ENCODE measurements around the gene STPG2. TPM values are rescaled to one million over a fixed set of nuclear protein-coding genes. Genes with fewer than 3 reads are reported as not detected.

STPG2 gene
- total RNA-seq, 1 experiment from 2014 or later, result not detected

- no peak overlapping the region for H3K4me3 ChIP-seq (ENCODE audit: low read depth in 2 of 2, low read length in 2 of 2)
- in situ Hi-C loops (cut with HindIII; ENCODE audit: low pct_unique_long_range_greater_than_20kb, low sequenced_read_pairs) (no loop called here), intact Hi-C loops (cut with micrococcal nuclease; ENCODE audit: unreplicated experiment) (no loop called here)
- ATAC-seq (no peak), DNase-seq (ENCODE audit: low read depth, low spot score) (no peak)
- CTCF ChIA-PET, result no interaction called here
- H3K27me3 ChIP-seq (ENCODE audit: control insufficient read depth, insufficient read depth, low read length), result no peaks in the 10 kb centered on the region
- no peak for TF ChIP-seq SIN3A (IDR thresholded peaks at IDR 0.05; ENCODE audit: borderline replicate concordance, insufficient read depth, low read depth, low read length)
- TF ChIP-seq, protein P1, sequence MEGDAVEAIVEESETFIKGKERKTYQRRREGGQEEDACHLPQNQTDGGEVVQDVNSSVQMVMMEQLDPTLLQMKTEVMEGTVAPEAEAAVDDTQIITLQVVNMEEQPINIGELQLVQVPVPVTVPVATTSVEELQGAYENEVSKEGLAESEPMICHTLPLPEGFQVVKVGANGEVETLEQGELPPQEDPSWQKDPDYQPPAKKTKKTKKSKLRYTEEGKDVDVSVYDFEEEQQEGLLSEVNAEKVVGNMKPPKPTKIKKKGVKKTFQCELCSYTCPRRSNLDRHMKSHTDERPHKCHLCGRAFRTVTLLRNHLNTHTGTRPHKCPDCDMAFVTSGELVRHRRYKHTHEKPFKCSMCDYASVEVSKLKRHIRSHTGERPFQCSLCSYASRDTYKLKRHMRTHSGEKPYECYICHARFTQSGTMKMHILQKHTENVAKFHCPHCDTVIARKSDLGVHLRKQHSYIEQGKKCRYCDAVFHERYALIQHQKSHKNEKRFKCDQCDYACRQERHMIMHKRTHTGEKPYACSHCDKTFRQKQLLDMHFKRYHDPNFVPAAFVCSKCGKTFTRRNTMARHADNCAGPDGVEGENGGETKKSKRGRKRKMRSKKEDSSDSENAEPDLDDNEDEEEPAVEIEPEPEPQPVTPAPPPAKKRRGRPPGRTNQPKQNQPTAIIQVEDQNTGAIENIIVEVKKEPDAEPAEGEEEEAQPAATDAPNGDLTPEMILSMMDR (IDR thresholded peaks at IDR 0.05), result peak; percentile 37
- H3K36me3 ChIP-seq (ENCODE audit: control insufficient read depth, insufficient read depth, low read length), result no peaks in the 10 kb centered on the region
- no peak overlapping the region for H3K27ac ChIP-seq (ENCODE audit: low read length)
- BruUV-seq (replicated peaks), result no TSS peak
- H3K9me3 ChIP-seq (ENCODE audit: control insufficient read depth, insufficient read depth, low read depth, low read length), result no peaks in the 10 kb centered on the region
- POLR2A ChIA-PET, result no interaction called here
- no peaks in the 10 kb centered on the region for H3K4me1 ChIP-seq (ENCODE audit: control insufficient read depth, insufficient read depth, low read length)
Observed at GRCh38 chr4:97984545-97985131, 158.6 kb downstream of the STPG2 start.

DNA sequence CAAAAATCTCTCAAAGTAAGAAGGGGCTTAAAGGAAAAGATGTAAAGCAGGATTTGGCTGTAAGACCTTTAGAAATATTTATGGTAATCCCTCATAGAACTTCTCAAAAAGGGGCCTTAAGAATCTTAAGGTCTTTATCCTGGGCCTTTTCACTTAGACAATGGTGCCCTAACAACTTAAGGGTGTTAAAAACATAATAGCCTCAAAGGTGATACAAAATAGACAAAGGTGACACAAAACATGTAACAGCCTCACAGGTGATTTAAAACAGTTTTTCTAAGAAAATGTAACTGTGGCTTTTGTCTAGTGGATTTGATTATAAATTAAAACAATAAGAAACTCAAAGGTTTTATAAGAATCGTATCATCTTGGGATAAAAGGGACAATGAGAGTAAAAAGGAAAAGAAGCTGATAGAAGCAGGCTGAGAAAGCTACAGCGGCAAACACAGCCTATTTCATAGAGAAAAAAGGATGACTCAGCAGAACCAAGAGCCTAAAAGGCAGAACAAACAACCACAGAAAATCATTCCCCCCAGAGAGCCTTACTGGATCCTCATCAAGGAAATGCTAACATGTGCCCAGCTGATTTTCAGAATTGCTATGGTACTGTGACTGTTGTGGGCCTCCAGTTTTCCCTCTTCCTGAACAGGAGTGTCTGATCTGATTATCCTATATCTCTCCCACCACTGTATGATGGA is 164.3 kb downstream of the STPG2 start:
- no peaks in the 10 kb centered on the region for H3K27me3 ChIP-seq (ENCODE audit: control insufficient read depth, insufficient read depth, low read length)
- no peaks in the 10 kb centered on the region for H3K9me3 ChIP-seq (ENCODE audit: control insufficient read depth, insufficient read depth, low read depth, low read length)
- no peaks in the 10 kb centered on the region for H3K4me1 ChIP-seq (ENCODE audit: control insufficient read depth, insufficient read depth, low read length)
- ChIA-PET CTCF (no interaction called here), POLR2A (no interaction called here)
- ATAC-seq, result no peak
- in situ Hi-C loops (cut with HindIII; ENCODE audit: low pct_unique_long_range_greater_than_20kb, low sequenced_read_pairs), result no loop called here
- no peak overlapping the region for H3K4me3 ChIP-seq (ENCODE audit: low read depth in 2 of 2, low read length in 2 of 2)
- BruUV-seq (replicated peaks), result no TSS peak
- no peaks in the 10 kb centered on the region for H3K36me3 ChIP-seq (ENCODE audit: control insufficient read depth, insufficient read depth, low read length)
- TF ChIP-seq SIN3A (IDR thresholded peaks at IDR 0.05; ENCODE audit: borderline replicate concordance, insufficient read depth, low read depth, low read length), result no peak
- TF ChIP-seq, protein P2, sequence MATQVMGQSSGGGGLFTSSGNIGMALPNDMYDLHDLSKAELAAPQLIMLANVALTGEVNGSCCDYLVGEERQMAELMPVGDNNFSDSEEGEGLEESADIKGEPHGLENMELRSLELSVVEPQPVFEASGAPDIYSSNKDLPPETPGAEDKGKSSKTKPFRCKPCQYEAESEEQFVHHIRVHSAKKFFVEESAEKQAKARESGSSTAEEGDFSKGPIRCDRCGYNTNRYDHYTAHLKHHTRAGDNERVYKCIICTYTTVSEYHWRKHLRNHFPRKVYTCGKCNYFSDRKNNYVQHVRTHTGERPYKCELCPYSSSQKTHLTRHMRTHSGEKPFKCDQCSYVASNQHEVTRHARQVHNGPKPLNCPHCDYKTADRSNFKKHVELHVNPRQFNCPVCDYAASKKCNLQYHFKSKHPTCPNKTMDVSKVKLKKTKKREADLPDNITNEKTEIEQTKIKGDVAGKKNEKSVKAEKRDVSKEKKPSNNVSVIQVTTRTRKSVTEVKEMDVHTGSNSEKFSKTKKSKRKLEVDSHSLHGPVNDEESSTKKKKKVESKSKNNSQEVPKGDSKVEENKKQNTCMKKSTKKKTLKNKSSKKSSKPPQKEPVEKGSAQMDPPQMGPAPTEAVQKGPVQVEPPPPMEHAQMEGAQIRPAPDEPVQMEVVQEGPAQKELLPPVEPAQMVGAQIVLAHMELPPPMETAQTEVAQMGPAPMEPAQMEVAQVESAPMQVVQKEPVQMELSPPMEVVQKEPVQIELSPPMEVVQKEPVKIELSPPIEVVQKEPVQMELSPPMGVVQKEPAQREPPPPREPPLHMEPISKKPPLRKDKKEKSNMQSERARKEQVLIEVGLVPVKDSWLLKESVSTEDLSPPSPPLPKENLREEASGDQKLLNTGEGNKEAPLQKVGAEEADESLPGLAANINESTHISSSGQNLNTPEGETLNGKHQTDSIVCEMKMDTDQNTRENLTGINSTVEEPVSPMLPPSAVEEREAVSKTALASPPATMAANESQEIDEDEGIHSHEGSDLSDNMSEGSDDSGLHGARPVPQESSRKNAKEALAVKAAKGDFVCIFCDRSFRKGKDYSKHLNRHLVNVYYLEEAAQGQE (IDR thresholded peaks at IDR 0.05; ENCODE audit: insufficient read depth in 1 of 2, low read depth in 2 of 2, low read length in 1 of 2), result no peak
- TF ChIP-seq, protein P1 (IDR thresholded peaks at IDR 0.05), result no peak
- TF ChIP-seq TCF7L2 (IDR thresholded peaks at IDR 0.05; ENCODE audit: low read depth, low read length), result no peak
- TF ChIP-seq POLR2AphosphoS5 (IDR thresholded peaks at IDR 0.05; ENCODE audit: low read depth, low read length), result no peak
- intact Hi-C loops (cut with micrococcal nuclease; ENCODE audit: unreplicated experiment), result no loop called here
- no peak for DNase-seq (ENCODE audit: low read depth, low spot score)
- H3K27ac ChIP-seq (ENCODE audit: low read length), result no peak overlapping the region

Data from Panc1 (cell line).